ENCODE results near the gene PPARA. TPM values are rescaled to one million over a fixed set of nuclear protein-coding genes. Genes with fewer than 3 reads are reported as not detected.
A peak's percentile ranks its signal among the peaks of the same experiment; 100 is the strongest.

PPARA gene
- total and polyA plus RNA-seq, 11 donors: 21.1 to 96.4 (median 80.4) TPM

- H3K4me1 ChIP-seq: peaks cover 0 to 58% (median 28%) of the 10 kb centered on the region in 12 donors
- peak overlapping the region in 10 of 12 donors; percentile 2 to 91 (median 74) for H3K27ac ChIP-seq
- no peak for TF ChIP-seq CTCF (IDR thresholded peaks at IDR 0.05)
- no peak for TF ChIP-seq POLR2A (IDR thresholded peaks at IDR 0.05)
- peaks cover 0 to 68% (median 47%) of the 10 kb centered on the region in 9 donors for H3K36me3 ChIP-seq
- DNase-seq (no peak), ATAC-seq (no peak)
- H3K4me3 ChIP-seq: no peak overlapping the region
- no peaks in the 10 kb centered on the region for H3K27me3 ChIP-seq
- intact Hi-C loops (cut with DNase I): loop anchor here in 4 of 10 donors (5.0 to 10.0 kb wide), 4 partner anchors 42 to 305 kb away; partner anchors contain the start of gene PPARA (in 2 of the 4)
- WGBS, 4 donors: 85 to 93% (median 91%) methylated on average over 18 to 20 of the region's 20 CpGs
- no peaks in the 10 kb centered on the region for H3K9me3 ChIP-seq
Measured at GRCh38 chr22:46239261-46240048, 89.1 kb downstream of the PPARA start.

GRCh38 chr22:46240073-46240472, 89.7 kb downstream of the PPARA start:
- ATAC-seq (no peak), DNase-seq (no peak)
- Histone ChIP-seq H3K4me3 (no peak overlapping the region), H3K9me3 (no peaks in the 10 kb centered on the region), H3K4me1 (peaks cover under 1 to 65% (median 33%) of the 10 kb centered on the region in 12 donors), H3K27me3 (no peaks in the 10 kb centered on the region), H3K36me3 (peaks cover 0 to 68% (median 44%) of the 10 kb centered on the region in 9 donors), H3K27ac (peak overlapping the region in 9 of 12 donors; percentile 22 to 90 (median 68))
- 83 to 99% (median 93%) methylated on average over 1 to 2 of the region's 2 CpGs for WGBS, 4 donors
- intact Hi-C loops (cut with DNase I): loop anchor here in 4 of 10 donors (5.0 to 10.0 kb wide), 3 partner anchors 85 to 305 kb away; partner anchors contain the start of gene PPARA (in 2 of the 4)
- TF ChIP-seq CTCF (IDR thresholded peaks at IDR 0.05) (no peak), POLR2A (IDR thresholded peaks at IDR 0.05) (no peak)

GRCh38 chr22:46240506-46240905, 90.2 kb downstream of the PPARA start:
- Histone ChIP-seq H3K9me3 (no peaks in the 10 kb centered on the region), H3K4me1 (peaks cover 4 to 69% (median 38%) of the 10 kb centered on the region in 12 donors), H3K4me3 (no peak overlapping the region), H3K27me3 (no peaks in the 10 kb centered on the region), H3K27ac (peak overlapping the region in 11 of 12 donors; percentile 22 to 90 (median 68)), H3K36me3 (peaks cover 0 to 64% (median 39%) of the 10 kb centered on the region in 9 donors)
- ATAC-seq: no peak
- DNase-seq: no peak
- TF ChIP-seq CTCF (IDR thresholded peaks at IDR 0.05) (no peak), POLR2A (IDR thresholded peaks at IDR 0.05) (no peak)
- 72 to 78% (median 77%) methylated on average over 6 of the region's 6 CpGs for WGBS, 4 donors
- intact Hi-C loops (cut with DNase I): loop anchor here in 4 of 10 donors (5.0 to 10.0 kb wide), 3 partner anchors 86 to 304 kb away; partner anchors contain the start of gene PPARA (in 2 of the 4)

- Histone ChIP-seq H3K4me3 (no peak overlapping the region), H3K9me3 (no peaks in the 10 kb centered on the region), H3K4me1 (peaks cover 5 to 73% (median 42%) of the 10 kb centered on the region in 12 donors), H3K27ac (peak overlapping the region; percentile 10 to 90 (median 66)), H3K36me3 (peaks cover 0 to 60% (median 35%) of the 10 kb centered on the region in 9 donors), H3K27me3 (no peaks in the 10 kb centered on the region)
- DNase-seq (no peak), ATAC-seq (no peak)
- intact Hi-C loops (cut with DNase I): loop anchor here in 4 of 10 donors (5.0 to 10.0 kb wide), 3 partner anchors 86 to 304 kb away; partner anchors contain the start of gene PPARA (in 2 of the 4)
- no peak for TF ChIP-seq POLR2A (IDR thresholded peaks at IDR 0.05)
- no peak for TF ChIP-seq CTCF (IDR thresholded peaks at IDR 0.05)
- WGBS, 4 donors: 58 to 80% (median 69%) methylated on average over 7 of the region's 7 CpGs
Measured at GRCh38 chr22:46240907-46241306, 90.6 kb downstream of the PPARA start.
